SJSA1 (cell line): ENCODE results near the gene TCF7L1. TPM values are rescaled to one million over a fixed set of nuclear protein-coding genes. Genes with fewer than 3 reads are reported as not detected.
"Not testable (repeated sequence)": the region's sequence is repeated elsewhere in the genome, so short reads cannot be mapped to it uniquely, and the experiment has no call there.

Experiments used
- DNase-seq, 2 experiments: peaks; one replicate each; pipeline ENCODE4 v3.0.0-alpha.2; 2015 to 2020; ENCODE audit warnings: low spot score in 2 of 2, low read depth in 1 of 2
- H3K27ac ChIP-seq: fragments of 250-450 bp; sonication (Bioruptor Pico); 2 replicates; pipeline ENCODE4 v1.5.1; 2020; ENCODE audit warnings: mild to moderate bottlenecking, moderate library complexity
- H3K27me3 ChIP-seq: fragments of 250-450 bp; sonication (Bioruptor Pico); replicated peaks from 2 replicates; pipeline ENCODE4 v1.5.1; 2020; ENCODE audit warnings: mild to moderate bottlenecking, moderate library complexity
- H3K36me3 ChIP-seq: fragments of 250-450 bp; sonication (Bioruptor Pico); 2 replicates; pipeline ENCODE4 v1.5.1; 2020; ENCODE audit warnings: mild to moderate bottlenecking
- H3K4me1 ChIP-seq: fragments of 250-450 bp; sonication (Bioruptor Pico); replicated peaks from 2 replicates; pipeline ENCODE4 v1.6.1; 2021; ENCODE audit warnings: mild to moderate bottlenecking
- H3K4me3 ChIP-seq: fragments of 250-450 bp; sonication (Bioruptor Pico); 2 replicates; pipeline ENCODE4 v1.5.1; 2020; ENCODE audit warnings: mild to moderate bottlenecking
- H3K9me3 ChIP-seq: fragments of 250-450 bp; sonication (Bioruptor Pico); replicated peaks from 2 replicates; pipeline ENCODE4 v1.5.1; 2020; ENCODE audit warnings: mild to moderate bottlenecking
- total RNA-seq: library from RNA; depleted of rRNA; stranded (reverse); fragments of >200 nt; shearing (Covaris generic); gene quantifications from 2 replicates; pipeline ENCODE4 v1.2.3, GENCODE V29; 2014

Gene TCF7L1
- total RNA-seq, 1 experiment from 2014 or later: 0.68 TPM

DNA sequence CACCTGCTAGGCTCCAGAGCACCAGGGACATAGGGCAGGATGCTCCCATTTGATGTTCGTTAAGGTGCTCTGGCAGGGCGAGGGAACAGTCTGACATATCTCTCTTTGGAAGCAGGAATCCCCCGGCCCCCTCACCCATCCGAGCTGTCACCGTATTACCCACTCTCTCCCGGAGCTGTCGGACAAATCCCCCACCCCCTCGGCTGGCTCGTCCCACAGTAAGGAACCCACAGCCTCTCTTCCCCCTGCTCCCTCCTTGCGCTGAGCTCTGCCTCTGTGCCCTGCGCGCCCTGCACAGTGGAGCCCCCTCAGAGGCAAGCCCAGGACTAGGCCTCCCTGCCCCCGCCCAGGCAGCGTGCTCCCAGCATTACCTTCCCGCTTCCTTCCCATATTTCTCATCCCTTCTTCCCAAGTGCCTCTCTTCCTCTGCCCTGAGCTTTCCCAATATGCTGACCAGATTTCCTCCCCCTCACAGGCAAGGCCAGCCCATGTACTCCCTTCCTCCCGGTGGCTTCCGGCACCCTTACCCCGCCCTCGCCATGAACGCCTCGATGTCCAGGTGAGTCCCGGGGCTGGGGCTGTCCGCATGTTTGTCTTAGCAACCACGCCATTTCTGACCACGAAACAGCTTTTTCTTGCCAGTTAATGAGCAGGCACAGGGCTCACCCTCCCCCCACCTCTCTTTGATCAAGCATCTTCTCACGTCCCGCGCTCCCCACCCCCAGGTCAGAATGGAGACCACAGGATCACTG is 170.8 kb downstream of the TCF7L1 start:
- peaks cover 2% of the 10 kb centered on the region for H3K4me1 ChIP-seq
- no peaks in the 10 kb centered on the region for H3K27me3 ChIP-seq
- H3K27ac ChIP-seq: no peak overlapping the region
- no peak overlapping the region for H3K4me3 ChIP-seq
- H3K36me3 ChIP-seq: peaks cover 5% of the 10 kb centered on the region; the same call in 1 of the 2 replicates
- DNase-seq: no peak
- no peaks in the 10 kb centered on the region for H3K9me3 ChIP-seq

DNA sequence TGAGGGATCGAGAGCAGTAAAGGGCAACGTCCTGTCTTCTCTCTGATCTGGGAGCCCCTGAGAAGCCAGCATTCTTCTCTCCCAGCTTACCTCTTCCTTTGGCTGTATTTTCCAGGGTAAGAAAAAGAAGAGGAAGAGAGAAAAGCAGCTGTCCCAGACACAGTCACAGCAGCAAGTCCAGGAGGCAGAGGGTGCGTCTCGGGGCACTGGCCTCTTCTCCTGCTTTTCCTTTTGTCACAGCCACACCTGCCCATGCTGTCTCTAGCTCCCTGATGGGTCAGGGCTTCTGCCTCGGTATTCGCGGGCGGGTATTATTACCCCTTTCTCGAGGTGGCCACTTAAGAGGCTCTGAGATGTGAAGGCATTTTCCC is 174.3 kb downstream of the TCF7L1 start:
- Histone ChIP-seq H3K9me3 (no peaks in the 10 kb centered on the region), H3K4me3 (no peak overlapping the region), H3K27me3 (no peaks in the 10 kb centered on the region), H3K27ac (no peak overlapping the region), H3K36me3 (peaks cover 5% of the 10 kb centered on the region; the same call in 1 of the 2 replicates), H3K4me1 (peaks cover 22% of the 10 kb centered on the region)
- DNase-seq: no peak

DNA sequence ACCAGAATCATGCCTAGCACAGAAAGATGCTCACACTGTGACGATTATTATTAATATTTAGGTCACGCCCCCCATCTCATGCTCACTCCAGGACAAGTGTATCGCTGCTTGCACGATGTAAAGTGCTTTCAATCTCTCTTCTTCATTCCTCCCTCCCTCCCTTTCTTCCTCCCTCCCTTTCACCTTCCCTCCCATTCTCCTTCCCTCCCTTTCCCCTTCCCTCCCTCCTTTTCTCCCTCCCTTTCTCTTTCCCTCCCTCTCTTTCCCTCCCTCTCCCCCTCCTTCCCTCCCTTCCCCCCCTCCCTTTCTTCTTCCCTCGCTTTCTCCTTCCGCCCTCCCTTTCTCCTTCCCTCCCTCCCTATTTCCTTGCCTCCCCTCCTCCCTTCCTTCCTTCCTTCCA is 175.0 kb downstream of the TCF7L1 start:
- Histone ChIP-seq H3K4me1 (peaks cover 28% of the 10 kb centered on the region), H3K27ac (no peak overlapping the region)

DNA sequence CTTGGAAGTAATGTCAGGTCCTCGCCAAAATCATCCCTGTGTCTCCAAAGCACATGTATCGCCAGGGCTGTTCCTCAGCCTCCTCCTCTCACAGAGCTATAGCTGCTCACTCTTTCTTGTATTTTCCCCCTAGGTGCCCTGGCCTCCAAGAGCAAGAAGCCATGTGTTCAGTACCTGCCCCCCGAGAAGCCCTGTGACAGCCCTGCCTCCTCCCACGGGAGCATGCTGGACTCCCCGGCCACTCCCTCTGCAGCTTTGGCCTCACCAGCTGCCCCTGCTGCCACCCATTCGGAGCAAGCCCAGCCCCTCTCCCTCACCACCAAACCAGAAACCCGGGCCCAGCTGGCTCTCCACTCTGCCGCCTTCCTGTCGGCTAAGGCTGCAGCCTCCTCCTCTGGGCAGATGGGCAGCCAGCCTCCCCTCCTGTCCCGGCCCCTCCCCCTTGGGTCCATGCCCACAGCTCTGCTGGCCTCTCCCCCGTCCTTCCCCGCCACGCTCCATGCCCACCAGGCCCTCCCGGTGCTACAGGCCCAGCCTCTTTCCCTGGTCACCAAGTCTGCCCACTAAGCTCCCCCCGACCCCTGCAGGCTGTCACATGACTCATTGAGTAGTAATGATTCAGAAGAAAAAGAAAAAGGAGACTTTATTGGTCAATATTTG is 175.8 kb downstream of the TCF7L1 start:
- Histone ChIP-seq H3K36me3 (peaks cover 13% of the 10 kb centered on the region; the same call in 1 of the 2 replicates), H3K27ac (no peak overlapping the region), H3K9me3 (no peaks in the 10 kb centered on the region), H3K27me3 (no peaks in the 10 kb centered on the region), H3K4me1 (peaks cover 36% of the 10 kb centered on the region), H3K4me3 (no peak overlapping the region)
- peak in 1 of 2 experiments; percentile 59 for DNase-seq

More for the DNA sequence above, 175.0 kb downstream of the TCF7L1 start:
- DNase-seq: no peak
- no peak overlapping the region for H3K4me3 ChIP-seq
- no peaks in the 10 kb centered on the region for H3K27me3 ChIP-seq
- H3K9me3 ChIP-seq: no peaks in the 10 kb centered on the region
- H3K36me3 ChIP-seq: peaks cover 5% of the 10 kb centered on the region; the same call in 1 of the 2 replicates

DNA sequence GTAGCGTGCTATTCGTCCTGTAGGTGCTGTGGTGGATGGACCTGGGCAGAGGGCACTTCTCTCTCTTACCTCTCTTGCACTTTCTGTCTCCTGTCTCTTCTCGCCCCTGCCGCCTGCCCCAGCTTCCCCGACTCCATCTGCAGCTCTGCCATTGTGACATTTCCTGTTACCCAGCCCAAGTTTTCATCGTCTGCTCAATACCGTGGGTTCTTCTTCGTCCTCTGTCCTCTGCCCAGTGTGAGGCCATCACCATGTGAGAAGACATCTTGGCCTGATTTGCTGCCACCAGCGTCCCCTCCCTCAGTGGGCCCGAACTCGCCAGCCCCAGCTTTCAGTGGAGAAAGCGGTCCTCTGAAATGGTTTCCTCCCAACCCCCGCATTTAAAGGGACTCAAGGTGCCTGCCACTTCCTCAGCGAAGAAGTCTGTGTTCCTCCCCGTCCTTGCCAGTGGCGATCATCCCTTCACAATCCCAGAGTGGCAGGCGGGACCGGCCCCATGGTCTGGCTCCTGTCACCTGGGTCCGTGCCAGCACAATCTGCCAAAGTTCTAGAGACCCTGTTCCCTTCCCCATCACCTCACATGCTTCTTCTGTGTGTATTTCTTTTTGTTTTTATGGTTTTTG is 176.6 kb downstream of the TCF7L1 start:
- H3K27ac ChIP-seq: no peak overlapping the region
- H3K36me3 ChIP-seq: peaks cover 19% of the 10 kb centered on the region
- H3K4me1 ChIP-seq: peaks cover 44% of the 10 kb centered on the region
- H3K9me3 ChIP-seq: no peaks in the 10 kb centered on the region
- no peaks in the 10 kb centered on the region for H3K27me3 ChIP-seq
- DNase-seq: no peak
- H3K4me3 ChIP-seq: no peak overlapping the region

DNA sequence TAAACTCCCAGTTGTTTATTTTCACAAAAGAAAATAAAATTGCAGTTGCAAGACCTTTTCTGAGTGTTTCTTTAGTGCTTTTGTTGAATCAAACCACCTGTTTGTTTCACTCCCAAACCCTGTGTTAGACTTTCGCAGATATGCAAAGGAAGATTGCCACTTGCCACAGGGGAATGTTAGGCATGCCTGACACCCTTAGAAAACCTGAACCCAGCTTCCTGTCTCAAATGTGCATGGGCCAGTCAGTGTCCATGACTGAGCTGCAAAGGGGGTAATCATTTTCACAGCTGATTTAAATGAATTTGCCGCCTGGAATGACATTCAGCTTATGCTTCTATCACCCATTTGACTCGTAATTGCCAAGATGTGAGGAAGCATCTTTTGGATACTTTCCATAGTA is 177.1 kb downstream of the TCF7L1 start:
- Histone ChIP-seq H3K4me3 (no peak overlapping the region), H3K9me3 (no peaks in the 10 kb centered on the region), H3K27me3 (no peaks in the 10 kb centered on the region), H3K36me3 (peaks cover 23% of the 10 kb centered on the region), H3K4me1 (peaks cover 45% of the 10 kb centered on the region), H3K27ac (no peak overlapping the region)
- DNase-seq: no peak

DNA sequence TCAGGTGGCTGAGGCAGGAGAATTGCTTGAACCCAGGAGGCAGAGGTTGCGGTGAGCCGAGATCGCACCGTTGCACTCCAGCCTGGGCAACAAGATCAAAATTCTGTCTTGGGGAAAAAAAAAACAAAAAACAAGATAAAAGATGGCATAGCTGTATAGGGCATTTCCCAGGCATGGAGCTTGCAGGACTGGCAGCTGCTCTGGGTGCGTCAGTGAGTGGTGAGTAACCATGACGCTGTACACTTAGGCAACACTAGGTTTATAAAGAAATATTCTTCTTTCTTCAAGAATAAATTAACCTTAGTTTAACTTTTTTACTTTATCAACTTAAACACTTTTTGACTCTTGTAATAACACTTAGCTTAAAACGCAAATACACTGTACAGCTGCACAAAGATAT is 179.2 kb downstream of the TCF7L1 start:
- Histone ChIP-seq H3K36me3 (peaks cover 30% of the 10 kb centered on the region), H3K9me3 (no peaks in the 10 kb centered on the region), H3K4me1 (peaks cover 45% of the 10 kb centered on the region), H3K27ac (peak overlapping the region; percentile 36; the same call in 1 of the 2 replicates), H3K27me3 (no peaks in the 10 kb centered on the region), H3K4me3 (no peak overlapping the region)
- no peak for DNase-seq

DNA sequence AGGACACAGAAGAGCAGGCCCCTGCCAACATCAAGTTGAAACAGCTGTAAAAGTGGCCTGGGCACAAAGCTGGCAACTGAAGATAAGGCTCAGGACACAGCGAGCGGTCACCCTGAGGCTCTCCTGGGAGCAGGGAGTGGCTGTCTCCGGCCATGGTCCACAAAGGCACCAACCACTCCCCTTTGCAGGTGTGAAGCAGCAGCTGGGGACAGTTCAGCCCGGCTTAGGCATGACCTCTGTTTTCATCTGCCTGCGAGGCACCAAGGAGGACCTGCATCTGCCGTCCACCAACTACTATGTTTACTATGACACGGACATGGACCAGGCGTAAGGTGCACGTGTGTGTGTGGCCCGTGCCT is 181.7 kb downstream of the TCF7L1 start:
- H3K4me3 ChIP-seq: no peak overlapping the region
- DNase-seq: no peak
- H3K36me3 ChIP-seq: peaks cover 51% of the 10 kb centered on the region
- H3K4me1 ChIP-seq: peaks cover 39% of the 10 kb centered on the region
- no peaks in the 10 kb centered on the region for H3K9me3 ChIP-seq
- H3K27ac ChIP-seq: no peak overlapping the region
- H3K27me3 ChIP-seq: no peaks in the 10 kb centered on the region

DNA sequence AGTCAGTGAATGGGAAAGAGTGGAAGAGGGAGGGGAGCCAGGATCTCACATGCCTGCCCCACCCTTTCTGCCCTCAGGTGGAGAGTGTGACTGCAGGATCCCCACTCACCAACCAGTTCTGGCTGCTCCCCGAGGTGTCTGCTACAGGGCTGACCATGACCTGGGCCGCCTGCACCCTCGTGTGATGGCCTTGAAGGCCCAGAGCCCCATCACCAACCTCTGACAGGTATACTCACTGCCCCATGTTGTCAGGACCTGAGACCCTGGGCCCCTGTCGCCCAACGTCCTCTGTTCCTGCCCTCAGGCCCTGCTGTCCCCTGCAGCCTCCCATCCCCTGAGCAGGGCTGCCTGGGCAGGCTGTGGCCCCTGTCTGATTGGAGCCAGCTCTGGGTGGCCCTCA is 182.7 kb downstream of the TCF7L1 start:
- DNase-seq, H3K27ac ChIP-seq, H3K4me3 ChIP-seq, H3K27me3 ChIP-seq, H3K9me3 ChIP-seq: not testable (repeated sequence)
- Histone ChIP-seq H3K4me1 (peaks cover 36% of the 10 kb centered on the region), H3K36me3 (peaks cover 62% of the 10 kb centered on the region)

DNA sequence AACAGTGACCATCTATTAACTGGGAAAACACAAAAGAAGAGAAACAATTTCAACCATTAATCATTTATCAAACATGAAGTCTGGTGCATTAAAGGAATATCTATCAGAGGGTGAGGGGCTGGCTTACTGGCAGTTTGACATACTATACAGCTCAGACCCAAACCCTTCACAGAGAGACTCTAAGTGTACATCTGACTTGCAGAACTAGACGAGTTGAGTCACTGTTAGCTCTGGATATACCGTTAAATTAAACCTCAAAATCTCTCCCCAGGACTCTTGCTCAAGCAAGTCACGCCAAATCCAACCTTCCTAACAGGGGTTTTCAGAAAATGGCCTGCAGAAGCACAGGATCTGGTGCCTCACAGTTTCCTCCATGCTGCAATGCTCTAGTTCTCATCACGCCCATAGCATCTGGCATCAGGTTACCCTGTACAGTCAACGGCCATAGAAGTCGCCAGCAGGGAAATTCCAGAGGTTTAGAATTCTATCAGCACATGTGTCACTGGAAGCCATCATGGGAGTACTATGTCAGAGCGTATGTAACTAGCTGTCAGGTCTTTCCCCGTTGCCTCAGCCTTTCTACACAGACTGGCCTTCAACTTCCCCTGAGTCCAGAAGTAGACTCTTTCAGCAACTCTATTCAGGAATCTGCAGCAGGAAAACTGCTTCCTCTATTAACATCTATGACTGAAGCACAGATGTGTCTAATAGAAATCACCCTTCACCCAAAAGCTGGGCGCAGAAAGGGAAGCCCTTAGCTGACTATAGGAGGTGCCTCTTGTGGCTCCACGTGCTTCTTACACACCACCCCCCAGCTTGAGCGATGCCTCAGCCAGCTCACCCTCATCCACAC is 185.3 kb downstream of the TCF7L1 start:
- no peaks in the 10 kb centered on the region for H3K9me3 ChIP-seq
- peaks cover 84% of the 10 kb centered on the region for H3K36me3 ChIP-seq
- no peak overlapping the region for H3K4me3 ChIP-seq
- no peaks in the 10 kb centered on the region for H3K27me3 ChIP-seq
- peaks cover 49% of the 10 kb centered on the region for H3K4me1 ChIP-seq
- no peak for DNase-seq
- H3K27ac ChIP-seq: no peak overlapping the region

DNA sequence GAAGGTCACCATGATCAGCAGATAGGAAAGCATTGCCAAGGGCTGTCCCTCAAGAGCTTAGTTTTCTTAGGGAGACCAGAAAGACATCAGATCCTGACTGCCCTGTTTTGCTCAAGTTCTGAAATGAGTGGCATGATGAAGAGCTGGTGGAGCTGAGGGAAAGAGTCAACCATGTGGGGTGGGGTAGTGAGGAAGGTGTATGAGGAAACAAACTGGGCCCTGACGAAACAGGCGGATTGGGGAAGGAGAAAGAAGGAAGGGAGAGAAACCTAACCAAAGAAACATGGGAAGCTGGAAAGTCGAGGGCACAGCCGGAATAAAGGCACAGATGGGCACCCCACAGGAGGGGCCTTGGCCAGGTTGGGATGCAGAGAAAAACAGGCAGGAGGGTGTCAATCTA is 186.6 kb downstream of the TCF7L1 start:
- Histone ChIP-seq H3K27me3 (no peaks in the 10 kb centered on the region), H3K9me3 (no peaks in the 10 kb centered on the region), H3K4me1 (peaks cover 48% of the 10 kb centered on the region), H3K27ac (no peak overlapping the region), H3K36me3 (peaks cover 86% of the 10 kb centered on the region), H3K4me3 (no peak overlapping the region)
- DNase-seq: no peak

DNA sequence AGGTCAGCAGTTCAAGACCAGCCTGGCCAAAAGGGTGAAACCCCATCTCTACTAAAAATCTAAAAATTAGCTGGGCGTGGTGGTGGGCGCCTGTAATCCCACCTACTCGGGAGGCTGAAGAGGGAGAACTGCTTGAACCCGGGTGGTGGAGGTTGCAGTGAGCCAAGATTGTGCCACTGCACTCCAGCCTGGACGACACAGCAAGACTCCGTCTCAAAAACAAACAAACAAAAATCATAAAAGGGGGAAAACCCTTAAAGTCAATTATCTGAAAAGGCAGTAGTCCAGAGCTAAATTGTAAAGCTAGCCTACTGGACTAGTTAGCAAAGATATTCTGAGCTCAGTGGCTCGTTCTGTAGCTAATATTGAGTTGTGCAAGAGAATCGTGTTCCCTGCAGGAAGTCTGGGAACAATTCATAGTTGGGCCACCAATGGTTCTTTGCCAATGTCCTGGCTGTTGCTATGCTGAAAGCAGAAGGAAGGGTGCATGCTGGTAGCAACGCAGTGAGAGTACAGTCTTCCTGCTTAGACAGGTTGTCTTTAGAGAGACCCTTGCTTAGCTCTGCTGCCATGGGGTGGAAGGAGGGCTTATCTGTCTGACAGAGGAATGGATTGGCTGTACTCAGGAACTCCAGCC is 190.3 kb downstream of the TCF7L1 start:
- no peak overlapping the region for H3K4me3 ChIP-seq
- H3K9me3 ChIP-seq: no peaks in the 10 kb centered on the region
- no peak for DNase-seq
- peaks cover 57% of the 10 kb centered on the region for H3K4me1 ChIP-seq
- no peak overlapping the region for H3K27ac ChIP-seq
- H3K27me3 ChIP-seq: no peaks in the 10 kb centered on the region
- peaks cover 96% of the 10 kb centered on the region for H3K36me3 ChIP-seq

DNA sequence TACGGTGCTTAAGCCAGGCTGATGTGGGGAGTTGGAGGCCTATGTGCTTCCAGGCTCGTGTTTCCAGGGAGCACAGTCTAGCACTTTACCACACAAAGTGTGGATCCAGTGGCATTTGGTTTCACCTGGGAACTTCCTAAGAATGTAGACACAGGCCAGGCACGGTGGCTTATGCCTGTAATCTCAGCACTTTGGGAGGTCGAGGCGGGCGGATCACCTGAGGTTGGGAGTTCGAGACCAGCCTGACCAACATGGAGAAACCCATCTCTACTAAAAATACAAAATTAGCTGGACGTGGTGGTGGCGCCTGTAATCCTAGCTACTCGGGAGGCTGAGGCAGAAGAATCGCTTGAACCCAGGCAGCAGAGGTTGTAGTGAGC is 190.8 kb downstream of the TCF7L1 start:
- H3K4me3 ChIP-seq: not testable (repeated sequence)
- peaks cover 91% of the 10 kb centered on the region for H3K36me3 ChIP-seq

More for the DNA sequence above, 190.8 kb downstream of the TCF7L1 start:
- DNase-seq, H3K27ac ChIP-seq, H3K27me3 ChIP-seq, H3K9me3 ChIP-seq: not testable (repeated sequence)
- peaks cover 60% of the 10 kb centered on the region for H3K4me1 ChIP-seq
